Karpas-422 (cell line): ENCODE measurements around the gene ZBTB9. TPM values are rescaled to one million over a fixed set of nuclear protein-coding genes. Genes with fewer than 3 reads are reported as not detected.
"Not testable (repeated sequence)": the region's sequence is repeated elsewhere in the genome, so short reads cannot be mapped to it uniquely, and the experiment has no call there.

Source experiments
- DNase-seq: peaks from one replicate; pipeline ENCODE4 v3.0.0-alpha.2; 2015
- H2AFZ ChIP-seq: fragments of 200-600 bp; sonication (generic); 2 replicates; pipeline ENCODE4 v1.6.1; 2014; ENCODE audit warnings: antibody characterized with exemption, low read length, mixed read lengths
- H3K27ac ChIP-seq: fragments of 200-600 bp; sonication (generic); 2 replicates; pipeline ENCODE4 v1.5.1; 2014; ENCODE audit warnings: mild to moderate bottlenecking, low read length, moderate library complexity
- H3K27me3 ChIP-seq: fragments of 200-600 bp; sonication (generic); 2 replicates; pipeline ENCODE4 v1.6.1; 2014; ENCODE audit warnings: low read length, mixed read lengths
- H3K36me3 ChIP-seq: fragments of 200-600 bp; sonication (generic); 2 replicates; pipeline ENCODE4 v1.6.1; 2014; ENCODE audit warnings: low read length, mixed read lengths; ENCODE audit not compliant: insufficient read depth
- H3K4me1 ChIP-seq: fragments of 200-600 bp; sonication (generic); 2 replicates; pipeline ENCODE4 v1.6.1; 2014; ENCODE audit warnings: mild to moderate bottlenecking, low read length, mixed read lengths
- H3K4me2 ChIP-seq: fragments of 200-600 bp; sonication (generic); 2 replicates; pipeline ENCODE4 v1.6.1; 2014; ENCODE audit warnings: low read length, low read depth, mild to moderate bottlenecking; ENCODE audit not compliant: poor library complexity, severe bottlenecking
- H3K4me3 ChIP-seq: fragments of 200-600 bp; sonication (generic); 2 replicates; pipeline ENCODE4 v1.5.1; 2014; ENCODE audit warnings: mild to moderate bottlenecking, antibody characterized with exemption, low read length, mixed read lengths
- H3K79me2 ChIP-seq: fragments of 200-600 bp; sonication (generic); 2 replicates; pipeline ENCODE4 v1.6.1; 2014; ENCODE audit warnings: mild to moderate bottlenecking, low read length, mixed read lengths
- H3K9ac ChIP-seq: fragments of 200-600 bp; sonication (generic); 2 replicates; pipeline ENCODE4 v1.6.0; 2014; ENCODE audit warnings: low read length
- H3K9me2 ChIP-seq: fragments of 200-600 bp; sonication (generic), shearing (Covaris generic); replicated peaks from 2 replicates; pipeline ENCODE4 v1.6.0; 2014; ENCODE audit warnings: mild to moderate bottlenecking, low read length, moderate library complexity; ENCODE audit not compliant: insufficient read depth
- H3K9me3 ChIP-seq: fragments of 300-700, 200-600 bp; sonication (generic); 2 replicates; pipeline ENCODE4 v1.6.1; 2014; ENCODE audit warnings: low read length, mixed read lengths
- H4K20me1 ChIP-seq: fragments of 200-600 bp; sonication (generic); 2 replicates; pipeline ENCODE4 v1.6.1; 2014; ENCODE audit warnings: mild to moderate bottlenecking, antibody characterized with exemption, low read length, low read depth; ENCODE audit not compliant: insufficient read depth
- total RNA-seq: library from RNA; depleted of rRNA; stranded (reverse); fragments of >200 nt; shearing (Covaris generic); gene quantifications from 2 replicates; pipeline ENCODE4 v1.2.3, GENCODE V29; 2014; ENCODE audit warnings: low replicate concordance

ZBTB9 gene
- total RNA-seq, 1 experiment from 2014 or later: 5.1 TPM

GRCh38 chr6:33481192-33481591, 26.8 kb downstream of the ZBTB9 start:
- Histone ChIP-seq H2AFZ (no peak overlapping the region), H3K27me3 (no peaks in the 10 kb centered on the region), H3K9me2 (no peaks in the 10 kb centered on the region), H3K4me1 (no peaks in the 10 kb centered on the region), H4K20me1 (no peaks in the 10 kb centered on the region), H3K79me2 (no peaks in the 10 kb centered on the region), H3K4me3 (no peak overlapping the region), H3K9me3 (no peaks in the 10 kb centered on the region), H3K9ac (no peak overlapping the region), H3K27ac (no peak overlapping the region), H3K4me2 (no peak overlapping the region), H3K36me3 (no peaks in the 10 kb centered on the region)
- DNase-seq: no peak

GRCh38 chr6:33482620-33483019, 28.2 kb downstream of the ZBTB9 start:
- H4K20me1 ChIP-seq, H3K9me2 ChIP-seq, H3K4me3 ChIP-seq, H3K27ac ChIP-seq, H3K36me3 ChIP-seq, H3K4me1 ChIP-seq, DNase-seq, H2AFZ ChIP-seq, H3K9me3 ChIP-seq, H3K4me2 ChIP-seq, H3K79me2 ChIP-seq, H3K9ac ChIP-seq, H3K27me3 ChIP-seq: not testable (repeated sequence)

GRCh38 chr6:33483678-33484077, 29.3 kb downstream of the ZBTB9 start:
- H3K27me3 ChIP-seq: no peaks in the 10 kb centered on the region
- no peaks in the 10 kb centered on the region for H3K79me2 ChIP-seq
- no peak overlapping the region for H3K27ac ChIP-seq
- H3K4me2 ChIP-seq: no peak overlapping the region
- DNase-seq: no peak
- no peak overlapping the region for H3K9ac ChIP-seq
- no peaks in the 10 kb centered on the region for H3K9me3 ChIP-seq
- H3K36me3 ChIP-seq: no peaks in the 10 kb centered on the region
- no peaks in the 10 kb centered on the region for H4K20me1 ChIP-seq
- H2AFZ ChIP-seq: no peak overlapping the region
- H3K4me1 ChIP-seq: no peaks in the 10 kb centered on the region
- no peaks in the 10 kb centered on the region for H3K9me2 ChIP-seq
- H3K4me3 ChIP-seq: no peak overlapping the region

GRCh38 chr6:33484673-33485262, 30.4 kb downstream of the ZBTB9 start:
- not testable (repeated sequence) for H3K9ac ChIP-seq, H3K79me2 ChIP-seq, H2AFZ ChIP-seq, H4K20me1 ChIP-seq, DNase-seq, H3K4me2 ChIP-seq, H3K36me3 ChIP-seq, H3K27me3 ChIP-seq, H3K4me1 ChIP-seq, H3K9me2 ChIP-seq, H3K4me3 ChIP-seq, H3K9me3 ChIP-seq, H3K27ac ChIP-seq

GRCh38 chr6:33485680-33486079, 31.3 kb downstream of the ZBTB9 start:
- H3K4me3 ChIP-seq, H3K9me3 ChIP-seq, H3K4me2 ChIP-seq, H4K20me1 ChIP-seq, H2AFZ ChIP-seq, H3K79me2 ChIP-seq, H3K9ac ChIP-seq, H3K27ac ChIP-seq, DNase-seq, H3K9me2 ChIP-seq, H3K4me1 ChIP-seq, H3K27me3 ChIP-seq, H3K36me3 ChIP-seq: not testable (repeated sequence)

GRCh38 chr6:33488339-33488738, 34.0 kb downstream of the ZBTB9 start:
- H3K9me3 ChIP-seq: no peaks in the 10 kb centered on the region
- no peak overlapping the region for H3K4me2 ChIP-seq
- no peak overlapping the region for H2AFZ ChIP-seq
- H3K79me2 ChIP-seq: no peaks in the 10 kb centered on the region
- no peak overlapping the region for H3K9ac ChIP-seq
- H3K9me2 ChIP-seq: no peaks in the 10 kb centered on the region
- H3K27ac ChIP-seq: no peak overlapping the region
- no peaks in the 10 kb centered on the region for H3K36me3 ChIP-seq
- no peak for DNase-seq
- H3K4me1 ChIP-seq: no peaks in the 10 kb centered on the region
- H3K27me3 ChIP-seq: no peaks in the 10 kb centered on the region
- H4K20me1 ChIP-seq: no peaks in the 10 kb centered on the region
- H3K4me3 ChIP-seq: no peak overlapping the region

- Histone ChIP-seq H3K9ac (no peak overlapping the region), H3K9me2 (no peaks in the 10 kb centered on the region), H3K9me3 (no peaks in the 10 kb centered on the region), H4K20me1 (no peaks in the 10 kb centered on the region), H3K4me1 (no peaks in the 10 kb centered on the region), H3K27me3 (no peaks in the 10 kb centered on the region), H3K4me3 (no peak overlapping the region), H3K4me2 (no peak overlapping the region), H3K27ac (no peak overlapping the region), H2AFZ (no peak overlapping the region), H3K79me2 (no peaks in the 10 kb centered on the region), H3K36me3 (no peaks in the 10 kb centered on the region)
- DNase-seq: no peak
Observed at GRCh38 chr6:33490198-33490597, 35.8 kb downstream of the ZBTB9 start.

GRCh38 chr6:33490621-33491020, 36.2 kb downstream of the ZBTB9 start:
- no peak overlapping the region for H3K4me3 ChIP-seq
- no peaks in the 10 kb centered on the region for H3K36me3 ChIP-seq
- no peak for DNase-seq
- H4K20me1 ChIP-seq: no peaks in the 10 kb centered on the region
- no peak overlapping the region for H3K4me2 ChIP-seq
- H3K9me2 ChIP-seq: no peaks in the 10 kb centered on the region
- H3K27me3 ChIP-seq: no peaks in the 10 kb centered on the region
- no peak overlapping the region for H3K9ac ChIP-seq
- no peak overlapping the region for H2AFZ ChIP-seq
- no peak overlapping the region for H3K27ac ChIP-seq
- no peaks in the 10 kb centered on the region for H3K79me2 ChIP-seq
- H3K4me1 ChIP-seq: no peaks in the 10 kb centered on the region
- H3K9me3 ChIP-seq: no peaks in the 10 kb centered on the region

- peak; percentile 61 for DNase-seq
- H3K9me2 ChIP-seq: no peaks in the 10 kb centered on the region
- no peak overlapping the region for H3K9ac ChIP-seq
- H3K36me3 ChIP-seq: no peaks in the 10 kb centered on the region
- H3K4me3 ChIP-seq: no peak overlapping the region
- H3K27ac ChIP-seq: no peak overlapping the region
- no peaks in the 10 kb centered on the region for H3K4me1 ChIP-seq
- H3K4me2 ChIP-seq: no peak overlapping the region
- H3K27me3 ChIP-seq: no peaks in the 10 kb centered on the region
- H3K79me2 ChIP-seq: no peaks in the 10 kb centered on the region
- H3K9me3 ChIP-seq: no peaks in the 10 kb centered on the region
- H2AFZ ChIP-seq: no peak overlapping the region
- no peaks in the 10 kb centered on the region for H4K20me1 ChIP-seq
Observed at GRCh38 chr6:33492093-33492492, 37.7 kb downstream of the ZBTB9 start.
